CD8-positive, alpha-beta memory T cell (primary cell): ENCODE results near the gene SDHA. TPM values are rescaled to one million over a fixed set of nuclear protein-coding genes. Genes with fewer than 3 reads are reported as not detected.
"Not testable (repeated sequence)": the region's sequence is repeated elsewhere in the genome, so short reads cannot be mapped to it uniquely, and the experiment has no call there.

ENCODE experiments used
- CTCF ChIA-PET: fragments of 350-600 bp; sonication (Branson Sonifier 250); formaldehyde crosslinking; loops from one replicate; lab custom pipeline; 2021; ENCODE audit warnings: antibody characterized with exemption; lab: Charles Lee
- POLR2A ChIA-PET: fragments of 350-600 bp; sonication (Branson Sonifier 250); formaldehyde crosslinking; loops from one replicate; lab custom pipeline; 2021; ENCODE audit warnings: antibody characterized with exemption; lab: Charles Lee
- DNase-seq, 5 donors: peaks; one replicate each; pipeline versions ENCODE4 v3.0.0 to v3.0.0-alpha.2; 2020 to 2022; ENCODE audit warnings: mixed read lengths in 1 of 5
- H3K27ac ChIP-seq: one replicate; pipeline ENCODE4 v1.7.0; 2013; ENCODE audit warnings: low read depth, mild to moderate bottlenecking, low read length, moderate library complexity
- H3K27me3 ChIP-seq: 2 replicates; pipeline ENCODE4 v1.7.0; 2013; ENCODE audit warnings: low read length, mild to moderate bottlenecking; ENCODE audit not compliant: insufficient read depth, poor library complexity, severe bottlenecking
- H3K36me3 ChIP-seq: 2 replicates; pipeline ENCODE4 v1.7.0; 2013; ENCODE audit warnings: mild to moderate bottlenecking, low read length, moderate library complexity; ENCODE audit not compliant: insufficient read depth
- H3K4me1 ChIP-seq: 2 replicates; pipeline ENCODE4 v1.7.0; 2013; ENCODE audit warnings: mild to moderate bottlenecking, low read length, moderate library complexity; ENCODE audit not compliant: insufficient read depth
- H3K4me3 ChIP-seq: 2 replicates; pipeline ENCODE4 v1.7.0; 2013; ENCODE audit warnings: mild to moderate bottlenecking, low read length
- H3K9me3 ChIP-seq: 2 replicates; pipeline ENCODE4 v1.7.0; 2013; ENCODE audit warnings: mild to moderate bottlenecking, low read length
- H3K27ac Mint-ChIP-seq, 8 donors: one replicate each; pipeline ENCODE4 v1.8.0; 2020 to 2021; ENCODE audit warnings: mixed read lengths in 8 of 8, mild to moderate bottlenecking in 6 of 8, inconsistent platforms in 3 of 8, moderate library complexity in 3 of 8
- H3K27me3 Mint-ChIP-seq, 2 donors: one replicate each; pipeline ENCODE4 v1.8.0; 2020 to 2021; ENCODE audit warnings: mixed read lengths in 2 of 2, mild to moderate bottlenecking in 1 of 2, moderate library complexity in 1 of 2
- H3K36me3 Mint-ChIP-seq, 3 donors: one replicate each; pipeline ENCODE4 v1.8.0; 2020 to 2021; ENCODE audit warnings: mixed read lengths in 3 of 3, inconsistent platforms in 1 of 3, mild to moderate bottlenecking in 1 of 3
- H3K4me1 Mint-ChIP-seq, 3 donors: one replicate each; pipeline ENCODE4 v1.8.0; 2020 to 2021; ENCODE audit warnings: mixed read lengths in 3 of 3, inconsistent platforms in 1 of 3, mild to moderate bottlenecking in 1 of 3
- H3K4me3 Mint-ChIP-seq, 7 donors: one replicate each; pipeline ENCODE4 v1.8.0; 2020 to 2021; ENCODE audit warnings: mixed read lengths in 7 of 7, mild to moderate bottlenecking in 6 of 7, moderate library complexity in 4 of 7, inconsistent platforms in 2 of 7
- H3K9me3 Mint-ChIP-seq, 5 donors: one replicate each; pipeline ENCODE4 v1.8.0; 2020 to 2022; ENCODE audit warnings: mixed read lengths in 5 of 5, mild to moderate bottlenecking in 3 of 5, moderate library complexity in 2 of 5, inconsistent platforms in 1 of 5
- polyA plus RNA-seq: library from polyadenylated mRNA; unstranded; fragments of 300-500 nt; fragmentation: Illumina TruSeq; gene quantifications from one replicate; pipeline ENCODE4 v1.2.3, GENCODE V29; 2021
- total RNA-seq, 2 experiments: library from RNA; stranded (reverse); gene quantifications; one replicate each; pipeline ENCODE4 v1.2.3, GENCODE V29; 2021

SDHA gene
- total and polyA plus RNA-seq, 3 experiments from 2014 or later, result 168 to 237 (median 171) TPM

- not testable (repeated sequence) for H3K27me3 ChIP-seq
- peaks cover 20 to 81% (median 21%) of the 10 kb centered on the region in 3 donors for H3K36me3 Mint-ChIP-seq
- H3K36me3 ChIP-seq, result peaks cover 24% of the 10 kb centered on the region
These were observed 33.9 kb downstream of the SDHA start for GRCh38 chr5:251975-252374.

GRCh38 chr5:252546-252945 is 34.4 kb downstream of the SDHA start:
- Mint-ChIP-seq H3K36me3 (peaks cover 19 to 81% (median 19%) of the 10 kb centered on the region in 3 donors), H3K4me3 (peak overlapping the region in 6 of 7 donors; percentile 41 to 66 (median 54)), H3K4me1 (peaks cover 13 to 17% (median 13%) of the 10 kb centered on the region in 3 donors), H3K27me3 (no peaks in the 10 kb centered on the region), H3K27ac (peak overlapping the region; percentile 33 to 94 (median 85)), H3K9me3 (no peaks in the 10 kb centered on the region)
- Histone ChIP-seq H3K4me3 (no peak overlapping the region), H3K9me3 (no peaks in the 10 kb centered on the region), H3K27me3 (no peaks in the 10 kb centered on the region), H3K27ac (peak overlapping the region; percentile 25), H3K4me1 (peaks cover 7% of the 10 kb centered on the region), H3K36me3 (peaks cover 25% of the 10 kb centered on the region)
- no peak for DNase-seq
- ChIA-PET CTCF (no interaction called here), POLR2A (no interaction called here)

More at GRCh38 chr5:251975-252374, 33.9 kb downstream of the SDHA start:
- H3K4me1 ChIP-seq, H3K9me3 Mint-ChIP-seq, POLR2A ChIA-PET, H3K9me3 ChIP-seq, DNase-seq, H3K27me3 Mint-ChIP-seq, CTCF ChIA-PET, H3K4me3 ChIP-seq: not testable (repeated sequence)
- Mint-ChIP-seq H3K4me1 (peaks cover 13 to 17% (median 13%) of the 10 kb centered on the region in 3 donors), H3K4me3 (peak overlapping the region in 4 of 7 donors; percentile 41 to 58 (median 52)), H3K27ac (peak overlapping the region; percentile 6 to 94 (median 72))
- peak overlapping the region; percentile 16 for H3K27ac ChIP-seq

- CTCF ChIA-PET, H3K9me3 ChIP-seq, H3K27me3 Mint-ChIP-seq, H3K9me3 Mint-ChIP-seq, H3K4me3 ChIP-seq, H3K27me3 ChIP-seq, H3K27ac ChIP-seq, DNase-seq, H3K4me1 ChIP-seq, POLR2A ChIA-PET, H3K4me3 Mint-ChIP-seq: not testable (repeated sequence)
- Mint-ChIP-seq H3K27ac (peak overlapping the region in 1 of 8 donors; percentile 67), H3K4me1 (peaks cover 13 to 17% (median 13%) of the 10 kb centered on the region in 3 donors), H3K36me3 (peaks cover 12 to 72% (median 12%) of the 10 kb centered on the region in 3 donors)
- H3K36me3 ChIP-seq, result peaks cover 10% of the 10 kb centered on the region
These were observed 36.2 kb downstream of the SDHA start for GRCh38 chr5:254322-254721.

GRCh38 chr5:255116-255515 is 37.0 kb downstream of the SDHA start:
- H3K36me3 ChIP-seq, result peaks cover 10% of the 10 kb centered on the region
- H3K4me3 Mint-ChIP-seq, H3K9me3 ChIP-seq, H3K27me3 Mint-ChIP-seq, H3K9me3 Mint-ChIP-seq, DNase-seq, H3K4me3 ChIP-seq, H3K27me3 ChIP-seq, H3K27ac ChIP-seq, POLR2A ChIA-PET, H3K4me1 ChIP-seq: not testable (repeated sequence)
- H3K27ac Mint-ChIP-seq, result peak overlapping the region in 3 of 8 donors; percentile 43 to 48 (median 47)
- CTCF ChIA-PET, result interaction anchor here (0.9 kb wide), 1 partner anchor 10 kb away, joined by 3 read pairs; no protein-coding TSS in a partner anchor
- H3K4me1 Mint-ChIP-seq, result peaks cover 13 to 16% (median 13%) of the 10 kb centered on the region in 3 donors
- peaks cover 7 to 64% (median 9%) of the 10 kb centered on the region in 3 donors for H3K36me3 Mint-ChIP-seq

GRCh38 chr5:256347-256746 is 38.2 kb downstream of the SDHA start:
- H3K27me3 Mint-ChIP-seq, H3K27ac Mint-ChIP-seq, H3K9me3 ChIP-seq, H3K9me3 Mint-ChIP-seq, H3K4me3 ChIP-seq, H3K27me3 ChIP-seq, H3K27ac ChIP-seq, H3K4me3 Mint-ChIP-seq, CTCF ChIA-PET, POLR2A ChIA-PET, H3K4me1 ChIP-seq, DNase-seq: not testable (repeated sequence)
- Mint-ChIP-seq H3K4me1 (peaks cover 13 to 16% (median 13%) of the 10 kb centered on the region in 3 donors), H3K36me3 (peaks cover 7 to 54% (median 8%) of the 10 kb centered on the region in 3 donors)
- peaks cover 10% of the 10 kb centered on the region for H3K36me3 ChIP-seq

GRCh38 chr5:257148-257547 is 39.0 kb downstream of the SDHA start:
- Histone ChIP-seq H3K4me3 (no peak overlapping the region), H3K36me3 (peaks cover 10% of the 10 kb centered on the region), H3K27me3 (no peaks in the 10 kb centered on the region), H3K27ac (no peak overlapping the region), H3K4me1 (peaks cover 7% of the 10 kb centered on the region), H3K9me3 (no peaks in the 10 kb centered on the region)
- ChIA-PET CTCF (no interaction called here), POLR2A (no interaction called here)
- Mint-ChIP-seq H3K36me3 (peaks cover 8 to 51% (median 9%) of the 10 kb centered on the region in 3 donors), H3K4me1 (peaks cover 10% of the 10 kb centered on the region in 3 donors), H3K27ac (no peak overlapping the region), H3K9me3 (peaks cover 0 to 4% (median 0%) of the 10 kb centered on the region in 5 donors), H3K27me3 (no peaks in the 10 kb centered on the region), H3K4me3 (no peak overlapping the region)
- no peak for DNase-seq

- H3K27me3 ChIP-seq, H3K27ac ChIP-seq, H3K9me3 Mint-ChIP-seq, H3K9me3 ChIP-seq, CTCF ChIA-PET, H3K4me3 ChIP-seq, DNase-seq, H3K4me1 Mint-ChIP-seq, H3K4me1 ChIP-seq, POLR2A ChIA-PET, H3K27me3 Mint-ChIP-seq: not testable (repeated sequence)
- H3K4me3 Mint-ChIP-seq, result peak overlapping the region in 1 of 7 donors; percentile 37
- peaks cover 6 to 45% (median 15%) of the 10 kb centered on the region in 3 donors for H3K36me3 Mint-ChIP-seq
- H3K36me3 ChIP-seq, result peaks cover 11% of the 10 kb centered on the region
- peak overlapping the region in 4 of 8 donors; percentile 23 to 78 (median 56) for H3K27ac Mint-ChIP-seq
These were observed 45.3 kb downstream of the SDHA start for GRCh38 chr5:263275-263974.

GRCh38 chr5:264338-264737 is 46.2 kb downstream of the SDHA start:
- no peak overlapping the region for H3K4me3 ChIP-seq
- no peak for DNase-seq
- CTCF ChIA-PET, result interaction anchor here (1.4 kb wide), 1 partner anchor 9 kb away, joined by 3 read pairs; no protein-coding TSS in a partner anchor
- no peaks in the 10 kb centered on the region for H3K4me1 ChIP-seq
- POLR2A ChIA-PET, result no interaction called here
- Mint-ChIP-seq H3K27me3 (no peaks in the 10 kb centered on the region), H3K27ac (peak overlapping the region in 4 of 8 donors; percentile 36 to 48 (median 40)), H3K4me3 (no peak overlapping the region), H3K4me1 (peaks cover 0 to 1% (median 0%) of the 10 kb centered on the region in 3 donors), H3K36me3 (peaks cover 5 to 43% (median 15%) of the 10 kb centered on the region in 3 donors), H3K9me3 (no peaks in the 10 kb centered on the region)
- no peak overlapping the region for H3K27ac ChIP-seq
- no peaks in the 10 kb centered on the region for H3K27me3 ChIP-seq
- H3K9me3 ChIP-seq, result no peaks in the 10 kb centered on the region
- H3K36me3 ChIP-seq, result peaks cover 11% of the 10 kb centered on the region
